ENCODE measurements around the gene MT1HL1. TPM values are rescaled to one million over a fixed set of nuclear protein-coding genes. Genes with fewer than 3 reads are reported as not detected.

MT1HL1 gene
- total RNA-seq, 2 experiments from 2014 or later = not detected

Other genes starting within 250 kb of the MT1HL1 start
- gene MTR, start 209.1 kb downstream of the MT1HL1 start, total RNA-seq = 10 to 100 TPM; 72.4 to 72.7 TPM
- gene RYR2, start 37.7 kb upstream of the MT1HL1 start, total RNA-seq = under 1 TPM; 0.02 TPM

Data from activated CD8-positive, alpha-beta T cell treated with anti-CD3 and anti-CD28 coated beads for 36 hours (primary cell).